PC-9 (cell line): ENCODE data around the gene SLC12A1. TPM values are rescaled to one million over a fixed set of nuclear protein-coding genes. Genes with fewer than 3 reads are reported as not detected.
A peak's percentile ranks its signal among the peaks of the same experiment; 100 is the strongest.

Experiments
- BruUV-seq: library from RNA; stranded (reverse); fragments of 400-500 nt; replicated peaks from 2 replicates; lab custom pipeline; 2021; lab: Mats Ljungman, UMichigan
- CTCF ChIA-PET: fragments of 300-600 bp; sonication (Branson Sonifier 250); formaldehyde crosslinking; loops from one replicate; lab custom pipeline; 2022; ENCODE audit warnings: antibody characterized with exemption; lab: Charles Lee
- POLR2A ChIA-PET: fragments of 300-600 bp; sonication (Branson Sonifier 250); formaldehyde crosslinking; loops from one replicate; lab custom pipeline; 2022; ENCODE audit warnings: antibody characterized with exemption; ENCODE audit not compliant: unreplicated experiment; lab: Charles Lee
- DNase-seq, 2 experiments: peaks; one replicate each; pipeline versions ENCODE4 v3.0.0 to v3.0.0-alpha.2; 2015 to 2022; ENCODE audit warnings: mixed read lengths in 1 of 2
- H2AFZ ChIP-seq: fragments of 200-600 bp; sonication (generic); 2 replicates; pipeline ENCODE4 v1.8.1; 2017; ENCODE audit warnings: antibody characterized with exemption
- H3F3A ChIP-seq: fragments of 200-600 bp; sonication (generic); 2 replicates; pipeline ENCODE4 v1.8.1; 2017; ENCODE audit warnings: antibody characterized with exemption, mild to moderate bottlenecking, low read depth; ENCODE audit not compliant: insufficient read depth
- H3K27ac ChIP-seq: fragments of 200-600 bp; sonication (generic); 2 replicates; pipeline ENCODE4 v1.6.1; 2016; ENCODE audit warnings: mixed run types
- H3K27me3 ChIP-seq: fragments of 200-600 bp; sonication (generic); 2 replicates; pipeline ENCODE4 v1.6.1; 2016; ENCODE audit warnings: low read depth, mixed run types; ENCODE audit not compliant: insufficient read depth
- H3K36me3 ChIP-seq: fragments of 200-600 bp; sonication (generic); 2 replicates; pipeline ENCODE4 v1.6.1; 2016; ENCODE audit warnings: low read depth, mixed run types
- H3K4me1 ChIP-seq: fragments of 200-600 bp; sonication (generic); replicated peaks from 2 replicates; pipeline ENCODE4 v1.6.1; 2016; ENCODE audit warnings: mixed run types; ENCODE audit not compliant: insufficient read depth
- H3K4me2 ChIP-seq: fragments of 200-600 bp; sonication (generic); 2 replicates; pipeline ENCODE4 v1.6.1; 2017; ENCODE audit warnings: mixed run types
- H3K4me3 ChIP-seq: fragments of 200-600 bp; sonication (generic); 2 replicates; pipeline ENCODE4 v1.6.1; 2016; ENCODE audit warnings: mixed run types
- H3K79me2 ChIP-seq: fragments of 200-600 bp; sonication (generic); 2 replicates; pipeline ENCODE4 v1.6.1; 2017; ENCODE audit warnings: low read depth, mixed run types
- H3K9me2 ChIP-seq: fragments of 200-600 bp; sonication (generic); 2 replicates; pipeline ENCODE4 v1.8.1; 2017; ENCODE audit warnings: mild to moderate bottlenecking; ENCODE audit not compliant: insufficient read depth
- H3K9me3 ChIP-seq: fragments of 200-600 bp; sonication (generic); 2 replicates; pipeline ENCODE4 v1.8.1; 2016; ENCODE audit warnings: low read depth; ENCODE audit not compliant: insufficient read depth
- H4K20me1 ChIP-seq: fragments of 200-600 bp; sonication (generic); 2 replicates; pipeline ENCODE4 v1.8.1; 2017; ENCODE audit not compliant: insufficient read depth
- CTCF ChIP-seq: fragments of 200-600 bp; sonication (generic); conservative IDR thresholded peaks from 2 replicates; pipeline ENCODE4 v1.6.1; 2017; ENCODE audit warnings: mixed run types, antibody characterized with exemption, mild to moderate bottlenecking, moderate library complexity
- EZH2 ChIP-seq: fragments of 200-600 bp; sonication (generic); IDR thresholded peaks from 2 replicates; pipeline ENCODE4 v1.8.0; 2017; ENCODE audit warnings: antibody characterized with exemption, low read depth
- intact Hi-C: fragments of 100-400 bp; cut with micrococcal nuclease; formaldehyde crosslinking; loops from one replicate; pipeline ENCODE4 v1.10.0; 2022; ENCODE audit not compliant: unreplicated experiment
- total RNA-seq: library from RNA; stranded (reverse); gene quantifications from 2 replicates; pipeline ENCODE4 v1.2.3, GENCODE V29; 2021

Gene SLC12A1
- total RNA-seq, 1 experiment from 2014 or later, result not detected

DNA sequence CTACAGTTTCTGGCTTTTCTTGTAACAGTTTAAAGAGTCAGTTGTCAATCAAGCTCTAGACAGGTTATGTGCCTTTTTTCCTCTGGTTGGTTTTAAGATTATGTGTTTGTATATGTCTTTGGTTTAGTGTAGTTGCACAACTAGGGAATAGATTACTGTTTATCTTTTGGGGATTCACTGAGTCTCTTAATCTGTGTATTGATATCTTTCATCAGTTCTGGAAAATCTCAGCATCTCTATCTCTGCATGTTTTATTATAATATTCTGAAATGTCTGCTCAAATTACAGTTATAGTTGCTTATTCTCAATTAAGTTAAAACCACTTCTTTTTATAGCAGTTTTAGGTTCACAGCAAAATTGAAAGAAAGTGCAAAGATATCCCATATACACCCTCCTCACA lies 139.4 kb downstream of the SLC12A1 start:
- CTCF ChIA-PET, result no interaction called here
- TF ChIP-seq EZH2, result no peak
- no peak for TF ChIP-seq CTCF
- Histone ChIP-seq H3K36me3 (no peaks in the 10 kb centered on the region), H3K27me3 (no peaks in the 10 kb centered on the region), H2AFZ (no peak overlapping the region), H3K9me2 (no peaks in the 10 kb centered on the region), H3K9me3 (no peaks in the 10 kb centered on the region), H3K4me1 (no peaks in the 10 kb centered on the region), H3K4me2 (no peak overlapping the region), H3K27ac (no peak overlapping the region), H3K79me2 (no peaks in the 10 kb centered on the region), H4K20me1 (no peaks in the 10 kb centered on the region), H3K4me3 (no peak overlapping the region), H3F3A (0 out of 2 replicates have a peak, but pooled peaks cover 5% of the 10 kb centered on the region)
- POLR2A ChIA-PET, result no interaction called here
- BruUV-seq, result no TSS peak
- intact Hi-C loops, result no loop called here
- DNase-seq, result no peak

DNA sequence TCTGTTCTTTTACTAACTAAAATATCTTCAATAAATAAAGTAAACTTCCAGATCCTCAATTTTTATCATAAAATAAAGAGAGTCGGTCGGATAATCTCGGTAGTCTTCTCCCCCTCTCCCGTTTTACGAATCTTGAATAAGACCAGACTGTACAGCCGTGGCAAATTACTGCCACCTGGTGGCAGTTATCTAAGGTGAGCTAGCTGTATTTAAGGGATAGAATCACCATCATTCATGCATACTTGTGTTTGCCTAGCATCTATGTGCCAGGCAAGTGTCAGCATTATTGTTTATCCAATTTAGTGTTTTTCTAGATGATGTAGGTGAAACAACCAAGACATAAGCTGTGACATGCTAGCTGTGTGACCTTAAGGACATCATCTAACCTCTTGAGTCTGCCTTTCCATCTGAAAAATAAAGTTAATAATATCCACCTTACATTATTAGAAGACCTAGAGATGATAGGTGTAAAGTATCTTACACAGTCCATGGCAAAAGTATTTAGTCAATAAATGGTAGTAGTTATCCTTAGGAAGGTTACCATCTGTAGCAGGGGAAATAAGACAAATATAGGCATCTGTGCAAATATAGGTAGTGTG lies 146.5 kb downstream of the SLC12A1 start:
- no peaks in the 10 kb centered on the region for H3K9me3 ChIP-seq
- no peaks in the 10 kb centered on the region for H3K27me3 ChIP-seq
- 0 out of 2 replicates have a peak, but pooled peaks cover 7% of the 10 kb centered on the region for H3F3A ChIP-seq
- no peaks in the 10 kb centered on the region for H3K9me2 ChIP-seq
- peak overlapping the region; percentile 53; the same call in 1 of the 2 replicates for H3K4me2 ChIP-seq
- H3K4me3 ChIP-seq, result no peak overlapping the region
- DNase-seq, result peak; percentile 44 to 61
- H3K4me1 ChIP-seq, result no peaks in the 10 kb centered on the region
- no peak overlapping the region for H3K27ac ChIP-seq
- H3K36me3 ChIP-seq, result no peaks in the 10 kb centered on the region
- intact Hi-C loops, result loop anchor here (10.0 kb wide), 1 partner anchor 1792 kb away; no protein-coding TSS in a partner anchor
- POLR2A ChIA-PET, result interaction anchor here (0.7 kb wide), 1 partner anchor 647 kb away, joined by 5 read pairs; no protein-coding TSS in a partner anchor
- TF ChIP-seq CTCF (peak; percentile 79), EZH2 (no peak)
- H2AFZ ChIP-seq, result no peak overlapping the region
- no peaks in the 10 kb centered on the region for H3K79me2 ChIP-seq
- no peaks in the 10 kb centered on the region for H4K20me1 ChIP-seq
- no TSS peak for BruUV-seq
- CTCF ChIA-PET, result interaction anchor here (0.6 to 1.0 kb wide), 6 partner anchors 18 to 1839 kb away, joined by 3 to 7 read pairs (median 3); no protein-coding TSS in a partner anchor

Other genes with a start within 250 kb of the SLC12A1 start
- gene SLC24A5, start 85.3 kb upstream of the SLC12A1 start, total RNA-seq, result not detected in 2 replicates
- gene MYEF2, start 28.0 kb upstream of the SLC12A1 start, total RNA-seq, result 1.7 and 2.1 TPM in 2 replicates
- gene CTXN2, start 14.6 kb upstream of the SLC12A1 start, total RNA-seq, result not detected in 2 replicates
- 148 and 169 TPM in 2 replicates for gene DUT, start 125.1 kb downstream of the SLC12A1 start, total RNA-seq